AG04449 (cell line): ENCODE results near the gene ZNF518A.

Source experiments
- CTCF ChIA-PET: fragments of 350-600 bp; formaldehyde crosslinking; extraction: SDS; loops from one replicate; lab custom pipeline; 2021; ENCODE audit warnings: antibody characterized with exemption; lab: Yijun Ruan, JAX
- POLR2A ChIA-PET: fragments of 400-600, 350-600 bp; formaldehyde crosslinking; extraction: SDS; loops from one replicate; lab custom pipeline; 2020; ENCODE audit warnings: antibody characterized with exemption, inconsistent platforms; lab: Yijun Ruan, JAX
- DNase-seq: peaks from one replicate; pipeline ENCODE4 v3.0.0-alpha.2; 2010; ENCODE audit warnings: low read depth, low spot score
- H3K4me3 ChIP-seq: 2 replicates; pipeline ENCODE4 v1.5.1; 2011; ENCODE audit warnings: low read depth, mild to moderate bottlenecking, control low read depth, low read length
- TF ChIP-seq, protein P1 (sequence below): IDR thresholded peaks from one replicate; pipeline ENCODE4 v1.5.1; 2011; ENCODE audit warnings: mild to moderate bottlenecking, moderate library complexity, low read length, control low read depth, inconsistent platforms; ENCODE audit not compliant: insufficient read depth; ENCODE audit errors: missing control alignments

Gene ZNF518A

GRCh38 chr10:96124230-96125141 is 5.6 kb upstream of the ZNF518A start:
- H3K4me3 ChIP-seq, result peak overlapping the region; percentile 13

GRCh38 chr10:96125142-96125515 is 5.0 kb upstream of the ZNF518A start:
- DNase-seq, result no peak
- POLR2A ChIA-PET, result interaction anchor here (0.6 kb wide), 1 partner anchor 36 kb away, joined by 3 read pairs; no protein-coding TSS in a partner anchor
- CTCF ChIA-PET, result no interaction called here
- no peak overlapping the region for H3K4me3 ChIP-seq
- TF ChIP-seq, protein P1, sequence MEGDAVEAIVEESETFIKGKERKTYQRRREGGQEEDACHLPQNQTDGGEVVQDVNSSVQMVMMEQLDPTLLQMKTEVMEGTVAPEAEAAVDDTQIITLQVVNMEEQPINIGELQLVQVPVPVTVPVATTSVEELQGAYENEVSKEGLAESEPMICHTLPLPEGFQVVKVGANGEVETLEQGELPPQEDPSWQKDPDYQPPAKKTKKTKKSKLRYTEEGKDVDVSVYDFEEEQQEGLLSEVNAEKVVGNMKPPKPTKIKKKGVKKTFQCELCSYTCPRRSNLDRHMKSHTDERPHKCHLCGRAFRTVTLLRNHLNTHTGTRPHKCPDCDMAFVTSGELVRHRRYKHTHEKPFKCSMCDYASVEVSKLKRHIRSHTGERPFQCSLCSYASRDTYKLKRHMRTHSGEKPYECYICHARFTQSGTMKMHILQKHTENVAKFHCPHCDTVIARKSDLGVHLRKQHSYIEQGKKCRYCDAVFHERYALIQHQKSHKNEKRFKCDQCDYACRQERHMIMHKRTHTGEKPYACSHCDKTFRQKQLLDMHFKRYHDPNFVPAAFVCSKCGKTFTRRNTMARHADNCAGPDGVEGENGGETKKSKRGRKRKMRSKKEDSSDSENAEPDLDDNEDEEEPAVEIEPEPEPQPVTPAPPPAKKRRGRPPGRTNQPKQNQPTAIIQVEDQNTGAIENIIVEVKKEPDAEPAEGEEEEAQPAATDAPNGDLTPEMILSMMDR, result no peak

More at GRCh38 chr10:96124230-96125141, 5.6 kb upstream of the ZNF518A start:
- TF ChIP-seq, protein P1, result no peak
- ChIA-PET CTCF (interaction anchor here (1.3 kb wide), 1 partner anchor 108 kb away, joined by 3 read pairs; no protein-coding TSS in a partner anchor), POLR2A (interaction anchor here (0.6 kb wide), 1 partner anchor 35 kb away, joined by 3 read pairs; no protein-coding TSS in a partner anchor)
- DNase-seq, result no peak

- ChIA-PET CTCF (interaction anchor here (0.8 to 1.4 kb wide), 5 partner anchors 12 to 244 kb away, joined by 3 to 4 read pairs (median 3); no protein-coding TSS in a partner anchor), POLR2A (interaction anchor here (0.6 to 2.4 kb wide), 7 partner anchors 12 to 223 kb away, joined by 3 to 44 read pairs (median 4); partner anchors contain the start of genes CC2D2B and CCNJ)
- H3K4me3 ChIP-seq, result peak overlapping the region; percentile 77
- TF ChIP-seq, protein P1, result no peak
- peak; percentile 16 for DNase-seq
Measured at GRCh38 chr10:96130326-96130995, 364 bp downstream of the ZNF518A start.

- no peak for DNase-seq
- ChIA-PET CTCF (no interaction called here), POLR2A (no interaction called here)
- TF ChIP-seq, protein P1, result no peak
- H3K4me3 ChIP-seq, result no peak overlapping the region
Measured at GRCh38 chr10:96131621-96132020, 1.5 kb downstream of the ZNF518A start.

DNA sequence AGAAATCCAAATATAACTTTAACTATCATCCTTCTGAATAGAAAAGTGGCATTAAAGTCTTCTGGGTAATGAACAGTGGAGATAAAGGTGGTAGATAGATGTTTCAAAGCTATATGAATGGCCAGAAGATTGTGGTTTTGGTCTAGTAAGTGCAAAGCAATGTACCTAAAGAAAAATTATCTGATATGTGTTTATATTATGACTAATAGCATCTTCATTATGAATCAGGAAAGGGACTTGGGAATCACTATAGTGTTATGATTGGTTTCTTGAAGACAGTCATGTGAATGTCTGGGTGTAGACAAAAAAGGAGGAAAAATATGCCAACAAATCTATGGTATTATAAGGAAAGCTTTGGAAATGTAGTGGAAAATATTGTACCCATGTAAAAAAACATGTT is 3.0 kb downstream of the ZNF518A start:
- ChIA-PET CTCF (interaction anchor here (0.8 kb wide), 1 partner anchor 15 kb away, joined by 3 read pairs; no protein-coding TSS in a partner anchor), POLR2A (no interaction called here)
- TF ChIP-seq, protein P1, result no peak
- DNase-seq, result peak; percentile 12
- no peak overlapping the region for H3K4me3 ChIP-seq

DNA sequence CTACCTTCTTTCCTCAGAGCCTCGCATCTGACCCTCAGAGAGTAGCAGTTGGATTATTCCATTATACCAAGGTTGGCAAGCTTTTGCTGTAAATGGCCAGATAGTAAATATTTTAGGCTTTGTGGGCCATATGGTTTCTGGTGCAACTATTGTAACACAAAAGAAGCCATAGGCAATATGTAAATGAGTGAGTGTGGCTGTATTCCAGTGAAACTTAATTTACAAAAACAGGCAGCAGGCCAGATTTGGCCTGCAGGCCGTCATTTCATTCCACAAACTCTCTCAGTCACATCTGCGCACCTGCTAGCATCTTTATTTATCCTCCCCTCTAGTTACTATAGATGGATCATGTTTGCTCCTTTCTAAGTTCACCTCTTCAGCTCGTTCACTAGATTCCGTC is 6.7 kb downstream of the ZNF518A start:
- POLR2A ChIA-PET, result no interaction called here
- TF ChIP-seq, protein P1, result no peak
- H3K4me3 ChIP-seq, result no peak overlapping the region
- no peak for DNase-seq
- CTCF ChIA-PET, result no interaction called here
